Epidermal melanocyte (primary cell): ENCODE data around the gene STPG4.
"Not testable (repeated sequence)": the region's sequence is repeated elsewhere in the genome, so short reads cannot be mapped to it uniquely, and the experiment has no call there.

Source experiments
- DNase-seq: peaks from one replicate; pipeline ENCODE4 v3.0.0; 2011; ENCODE audit warnings: low spot score; ENCODE audit not compliant: insufficient read length

The STPG4 gene

GRCh38 chr2:47128705-47129104, 26.4 kb downstream of the STPG4 start:
- DNase-seq: no peak

GRCh38 chr2:47127862-47128543, 27.1 kb downstream of the STPG4 start:
- no peak for DNase-seq

GRCh38 chr2:47126783-47127182, 28.3 kb downstream of the STPG4 start:
- DNase-seq: no peak

- DNase-seq: not testable (repeated sequence)
These were observed 30.4 kb downstream of the STPG4 start for GRCh38 chr2:47124740-47125139.

- DNase-seq: not testable (repeated sequence)
These were observed 34.7 kb downstream of the STPG4 start for GRCh38 chr2:47120424-47120823.

GRCh38 chr2:47119001-47119400, 36.1 kb downstream of the STPG4 start:
- no peak for DNase-seq

- no peak for DNase-seq
These were observed 36.5 kb downstream of the STPG4 start for GRCh38 chr2:47118581-47118980.

- no peak for DNase-seq
These were observed 42.3 kb downstream of the STPG4 start for GRCh38 chr2:47112665-47113435.

GRCh38 chr2:47109680-47110079, 45.4 kb downstream of the STPG4 start:
- DNase-seq: no peak

GRCh38 chr2:47109007-47109375, 46.1 kb downstream of the STPG4 start:
- DNase-seq: no peak

- DNase-seq: not testable (repeated sequence)
These were observed 46.7 kb downstream of the STPG4 start for GRCh38 chr2:47108267-47109006.

GRCh38 chr2:47107201-47107600, 47.9 kb downstream of the STPG4 start:
- not testable (repeated sequence) for DNase-seq

- DNase-seq: not testable (repeated sequence)
These were observed 48.9 kb downstream of the STPG4 start for GRCh38 chr2:47106231-47106630.

GRCh38 chr2:47099712-47100111, 55.4 kb downstream of the STPG4 start:
- DNase-seq: not testable (repeated sequence)

GRCh38 chr2:47098953-47099352, 56.2 kb downstream of the STPG4 start:
- DNase-seq: no peak

- DNase-seq: no peak
These were observed 57.5 kb downstream of the STPG4 start for GRCh38 chr2:47097563-47097962.

- DNase-seq: no peak
These were observed 58.7 kb downstream of the STPG4 start for GRCh38 chr2:47096451-47096850.

GRCh38 chr2:47095349-47096020, 59.6 kb downstream of the STPG4 start:
- no peak for DNase-seq

GRCh38 chr2:47094511-47095142, 60.5 kb downstream of the STPG4 start:
- DNase-seq: no peak

- no peak for DNase-seq
These were observed 61.5 kb downstream of the STPG4 start for GRCh38 chr2:47093626-47094025.

- DNase-seq: no peak
These were observed 62.6 kb downstream of the STPG4 start for GRCh38 chr2:47092465-47092864.
